HL-60 (cell line): ENCODE measurements around the gene ALKBH1.

Source experiments
- DNase-seq, 2 experiments: peaks; one replicate each; pipeline ENCODE4 v3.0.0-alpha.2; 2010 to 2020; ENCODE audit warnings: low read depth in 1 of 2, low spot score in 1 of 2
- H3K27ac ChIP-seq: fragments of 250-450 bp; sonication (Bioruptor Pico); replicated peaks from 2 replicates; pipeline ENCODE4 v1.5.1; 2020; ENCODE audit warnings: mild to moderate bottlenecking, moderate library complexity
- H3K27me3 ChIP-seq: fragments of 250-450 bp; sonication (Bioruptor Pico); 2 replicates; pipeline ENCODE4 v1.5.1; 2021; ENCODE audit warnings: mild to moderate bottlenecking, moderate library complexity; ENCODE audit not compliant: insufficient read depth, poor library complexity, severe bottlenecking
- H3K4me3 ChIP-seq: replicated peaks from 2 replicates; pipeline ENCODE4 v1.5.1; 2011; ENCODE audit warnings: mild to moderate bottlenecking, control low read depth, low read length; ENCODE audit not compliant: insufficient read depth
- CTCF ChIP-seq: IDR thresholded peaks from one replicate; pipeline ENCODE4 v1.5.1; 2011; ENCODE audit warnings: low read length, control low read depth, inconsistent platforms; ENCODE audit not compliant: insufficient read depth
- GABPA ChIP-seq: IDR thresholded peaks from 2 replicates; pipeline ENCODE4 v1.6.1; 2012; ENCODE audit warnings: low read depth
- POLR2AphosphoS5 ChIP-seq: IDR thresholded peaks from 2 replicates; pipeline ENCODE4 v1.6.1; 2012; ENCODE audit warnings: low read depth
- REST ChIP-seq: IDR thresholded peaks from 2 replicates; pipeline ENCODE4 v1.6.1; 2012; ENCODE audit warnings: low read depth; ENCODE audit not compliant: insufficient replicate concordance
- SPI1 ChIP-seq: IDR thresholded peaks from 2 replicates; pipeline ENCODE4 v1.6.1; 2012; ENCODE audit warnings: low read depth, mild to moderate bottlenecking, borderline replicate concordance

Gene ALKBH1

GRCh38 chr14:77659831-77660230 lies 48.0 kb downstream of the ALKBH1 start:
- DNase-seq: peak; percentile 3 to 69
- Histone ChIP-seq H3K27me3 (no peaks in the 10 kb centered on the region), H3K27ac (no peak overlapping the region), H3K4me3 (no peak overlapping the region)
- TF ChIP-seq SPI1: no peak
- TF ChIP-seq POLR2AphosphoS5: no peak
- no peak for TF ChIP-seq REST
- TF ChIP-seq GABPA: no peak
- TF ChIP-seq CTCF: no peak

- no peak for DNase-seq
- TF ChIP-seq REST (no peak), POLR2AphosphoS5 (no peak), CTCF (no peak), GABPA (no peak), SPI1 (no peak)
- Histone ChIP-seq H3K27me3 (no peaks in the 10 kb centered on the region), H3K27ac (no peak overlapping the region), H3K4me3 (no peak overlapping the region)
Measured at GRCh38 chr14:77657280-77657679, 50.5 kb downstream of the ALKBH1 start.

GRCh38 chr14:77654001-77654441 lies 53.8 kb downstream of the ALKBH1 start:
- Histone ChIP-seq H3K27ac (peak overlapping the region; percentile 40), H3K4me3 (no peak overlapping the region), H3K27me3 (no peaks in the 10 kb centered on the region)
- DNase-seq: no peak
- TF ChIP-seq GABPA (no peak), POLR2AphosphoS5 (no peak), REST (no peak), SPI1 (no peak), CTCF (no peak)
